Upper lobe of right lung (tissue), 1 donor: ENCODE data around the gene ELOVL4. TPM values are rescaled to one million over a fixed set of nuclear protein-coding genes. Genes with fewer than 3 reads are reported as not detected.

Experiments used
- ATAC-seq: fragments of 200-7000 bp; cut with Tn5 transposase; one replicate; pipeline ENCODE4 v1.9.1; 2020; ENCODE audit warnings: mild to moderate bottlenecking, moderate library complexity
- DNase-seq: peaks from one replicate; pipeline ENCODE4 v3.0.0-alpha.2; 2020
- H3K27ac ChIP-seq: fragments of 200-600 bp; one replicate; pipeline ENCODE4 v1.8.0; 2022
- H3K27me3 ChIP-seq: fragments of 200-600 bp; one replicate; pipeline ENCODE4 v1.8.0; 2022; ENCODE audit warnings: mild to moderate bottlenecking
- H3K36me3 ChIP-seq: fragments of 200-600 bp; one replicate; pipeline ENCODE4 v1.8.0; 2022
- H3K4me1 ChIP-seq: fragments of 200-600 bp; one replicate; pipeline ENCODE4 v1.8.0; 2022
- H3K4me3 ChIP-seq: fragments of 200-600 bp; one replicate; pipeline ENCODE4 v1.8.0; 2022; ENCODE audit warnings: mild to moderate bottlenecking
- H3K9me3 ChIP-seq: fragments of 200-600 bp; one replicate; pipeline ENCODE4 v1.8.0; 2022
- intact Hi-C: fragments of 100-400 bp; cut with DNase I; formaldehyde crosslinking; loops from one replicate; pipeline ENCODE4 v1.11.0; 2022
- total RNA-seq: library from RNA; stranded (reverse); fragmentation: NEBNext Ultra II Directional; extraction: Animal tissue kit (Norgen Biotek cat#: 25700); gene quantifications from one replicate; pipeline ENCODE4 v1.2.1, GENCODE V29; 2021
- TF ChIP-seq, protein P1 (sequence below): fragments of 200-600 bp; IDR thresholded peaks from one replicate; pipeline ENCODE4 v1.8.0; 2022; ENCODE audit warnings: antibody characterized with exemption
- donor health status: DM: no; HTN: yes; CAD: no; lungs with severe emphysema.

ELOVL4 gene
- total RNA-seq, 1 donor from 2014 or later: 0.17 TPM

DNA sequence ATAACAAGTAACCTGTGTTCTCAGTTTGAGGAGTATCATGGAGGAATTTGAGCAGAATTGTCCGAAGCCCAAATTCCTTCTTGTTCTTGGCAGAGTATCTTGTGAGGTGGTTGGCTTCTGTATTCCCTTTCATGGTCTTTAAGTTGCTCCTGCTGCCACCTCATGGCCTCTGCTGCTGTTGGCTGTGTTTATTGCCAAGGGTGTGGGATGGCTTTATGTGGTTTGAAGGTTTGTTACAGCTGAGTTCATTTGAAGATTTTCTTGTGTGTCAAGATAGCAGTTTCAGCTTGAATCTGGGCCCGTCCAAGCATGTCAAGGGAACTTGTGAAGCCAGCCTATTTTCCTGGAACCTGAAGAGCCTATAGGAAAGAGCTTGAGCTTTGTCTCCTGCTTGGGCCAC, 36.9 kb upstream of the ELOVL4 start:
- no peak for ATAC-seq
- H3K9me3 ChIP-seq: no peaks in the 10 kb centered on the region
- no peak overlapping the region for H3K27ac ChIP-seq
- intact Hi-C loops: no loop called here
- TF ChIP-seq, protein P1, sequence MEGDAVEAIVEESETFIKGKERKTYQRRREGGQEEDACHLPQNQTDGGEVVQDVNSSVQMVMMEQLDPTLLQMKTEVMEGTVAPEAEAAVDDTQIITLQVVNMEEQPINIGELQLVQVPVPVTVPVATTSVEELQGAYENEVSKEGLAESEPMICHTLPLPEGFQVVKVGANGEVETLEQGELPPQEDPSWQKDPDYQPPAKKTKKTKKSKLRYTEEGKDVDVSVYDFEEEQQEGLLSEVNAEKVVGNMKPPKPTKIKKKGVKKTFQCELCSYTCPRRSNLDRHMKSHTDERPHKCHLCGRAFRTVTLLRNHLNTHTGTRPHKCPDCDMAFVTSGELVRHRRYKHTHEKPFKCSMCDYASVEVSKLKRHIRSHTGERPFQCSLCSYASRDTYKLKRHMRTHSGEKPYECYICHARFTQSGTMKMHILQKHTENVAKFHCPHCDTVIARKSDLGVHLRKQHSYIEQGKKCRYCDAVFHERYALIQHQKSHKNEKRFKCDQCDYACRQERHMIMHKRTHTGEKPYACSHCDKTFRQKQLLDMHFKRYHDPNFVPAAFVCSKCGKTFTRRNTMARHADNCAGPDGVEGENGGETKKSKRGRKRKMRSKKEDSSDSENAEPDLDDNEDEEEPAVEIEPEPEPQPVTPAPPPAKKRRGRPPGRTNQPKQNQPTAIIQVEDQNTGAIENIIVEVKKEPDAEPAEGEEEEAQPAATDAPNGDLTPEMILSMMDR: no peak
- no peaks in the 10 kb centered on the region for H3K27me3 ChIP-seq
- no peak overlapping the region for H3K4me3 ChIP-seq
- H3K36me3 ChIP-seq: no peaks in the 10 kb centered on the region
- no peak for DNase-seq
- no peaks in the 10 kb centered on the region for H3K4me1 ChIP-seq

DNA sequence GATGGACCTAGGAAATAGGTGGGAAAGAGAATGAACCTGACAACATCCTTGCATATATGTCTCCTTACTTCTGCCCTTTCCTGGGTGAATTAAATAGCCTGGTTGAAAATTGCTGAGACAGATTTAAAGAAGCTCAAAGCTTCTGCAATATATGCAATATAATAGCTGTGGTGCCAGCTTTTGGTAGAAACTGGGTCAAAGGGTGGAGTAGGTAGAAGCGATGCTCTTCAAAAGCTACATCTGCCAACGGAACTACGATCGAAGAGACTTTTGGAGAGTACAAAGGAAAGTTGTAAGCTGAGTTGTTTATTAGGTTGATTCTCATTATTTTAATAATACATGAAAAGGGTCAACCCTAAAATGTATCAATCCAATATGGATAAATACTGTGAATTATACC, 34.3 kb upstream of the ELOVL4 start:
- intact Hi-C loops: no loop called here
- H3K9me3 ChIP-seq: no peaks in the 10 kb centered on the region
- H3K27ac ChIP-seq: no peak overlapping the region
- no peaks in the 10 kb centered on the region for H3K4me1 ChIP-seq
- DNase-seq (no peak), ATAC-seq (no peak)
- no peaks in the 10 kb centered on the region for H3K27me3 ChIP-seq
- TF ChIP-seq, protein P1: no peak
- no peaks in the 10 kb centered on the region for H3K36me3 ChIP-seq
- no peak overlapping the region for H3K4me3 ChIP-seq

DNA sequence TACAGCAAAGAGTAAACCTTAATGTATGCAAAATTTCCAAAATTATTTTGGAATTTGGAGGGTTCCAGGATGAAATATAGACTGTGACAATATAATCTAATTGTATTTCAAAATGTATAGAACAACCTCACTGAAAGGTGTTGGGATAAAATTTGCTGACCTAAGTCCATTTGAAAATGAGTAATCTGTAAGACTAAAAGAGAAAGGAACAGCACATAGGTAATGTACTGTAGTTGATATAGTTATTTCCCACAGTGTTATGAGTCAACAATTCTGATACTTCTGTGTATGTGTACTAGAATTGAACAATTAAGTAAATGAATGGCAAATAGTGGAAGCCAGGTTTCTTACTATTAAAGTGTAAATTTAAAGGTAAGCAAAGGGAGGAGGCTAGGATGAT, 23.8 kb upstream of the ELOVL4 start:
- TF ChIP-seq, protein P1: no peak
- DNase-seq (no peak), ATAC-seq (no peak)
- peaks cover 5% of the 10 kb centered on the region for H3K9me3 ChIP-seq
- no peaks in the 10 kb centered on the region for H3K4me1 ChIP-seq
- no peak overlapping the region for H3K4me3 ChIP-seq
- intact Hi-C loops: no loop called here
- H3K27ac ChIP-seq: no peak overlapping the region
- H3K36me3 ChIP-seq: no peaks in the 10 kb centered on the region
- H3K27me3 ChIP-seq: no peaks in the 10 kb centered on the region

DNA sequence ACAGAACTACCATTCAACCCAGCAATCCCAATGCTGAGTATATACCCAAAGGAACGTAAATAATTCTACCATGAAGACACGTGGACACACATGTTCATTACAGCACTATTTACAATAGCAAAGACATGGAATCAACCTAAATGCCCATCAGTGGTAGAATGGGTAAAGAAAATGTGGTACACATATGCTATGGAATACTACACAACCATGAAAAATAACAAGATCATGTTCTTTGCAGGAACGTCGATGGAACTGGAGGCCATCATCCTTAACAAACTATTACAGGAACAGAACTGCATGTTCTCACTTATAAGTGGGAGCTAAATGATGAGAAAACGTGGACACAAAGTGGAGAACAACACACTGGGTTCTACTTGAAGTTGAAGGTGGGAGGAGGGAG, 22.4 kb upstream of the ELOVL4 start:
- no peaks in the 10 kb centered on the region for H3K4me1 ChIP-seq
- H3K36me3 ChIP-seq: no peaks in the 10 kb centered on the region
- H3K4me3 ChIP-seq: no peak overlapping the region
- TF ChIP-seq, protein P1: no peak
- intact Hi-C loops: no loop called here
- peaks cover 5% of the 10 kb centered on the region for H3K9me3 ChIP-seq
- DNase-seq (no peak), ATAC-seq (no peak)
- H3K27me3 ChIP-seq: no peaks in the 10 kb centered on the region
- H3K27ac ChIP-seq: no peak overlapping the region

DNA sequence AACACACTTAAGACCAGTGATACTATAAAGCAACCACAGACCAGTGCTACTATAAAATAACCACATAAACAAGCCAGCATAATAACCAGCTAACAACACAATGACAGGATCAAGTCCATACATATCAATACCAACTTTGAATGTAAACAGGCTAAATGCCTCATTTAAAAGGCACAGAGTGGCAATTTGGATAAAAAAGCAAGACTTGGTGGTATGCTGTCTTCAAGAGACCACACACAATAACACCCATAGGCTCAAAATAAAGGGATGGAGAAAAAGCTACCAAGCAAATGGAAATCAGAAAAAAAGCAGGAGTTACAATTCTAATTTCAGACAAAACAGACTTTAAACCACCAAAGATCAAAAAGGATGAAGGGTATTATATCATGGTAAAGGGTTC, 19.8 kb upstream of the ELOVL4 start:
- peaks cover 5% of the 10 kb centered on the region for H3K9me3 ChIP-seq
- no peak overlapping the region for H3K4me3 ChIP-seq
- H3K27ac ChIP-seq: no peak overlapping the region
- no peaks in the 10 kb centered on the region for H3K4me1 ChIP-seq
- TF ChIP-seq, protein P1: no peak
- no peaks in the 10 kb centered on the region for H3K27me3 ChIP-seq
- intact Hi-C loops: no loop called here
- H3K36me3 ChIP-seq: no peaks in the 10 kb centered on the region
- ATAC-seq (no peak), DNase-seq (no peak)

DNA sequence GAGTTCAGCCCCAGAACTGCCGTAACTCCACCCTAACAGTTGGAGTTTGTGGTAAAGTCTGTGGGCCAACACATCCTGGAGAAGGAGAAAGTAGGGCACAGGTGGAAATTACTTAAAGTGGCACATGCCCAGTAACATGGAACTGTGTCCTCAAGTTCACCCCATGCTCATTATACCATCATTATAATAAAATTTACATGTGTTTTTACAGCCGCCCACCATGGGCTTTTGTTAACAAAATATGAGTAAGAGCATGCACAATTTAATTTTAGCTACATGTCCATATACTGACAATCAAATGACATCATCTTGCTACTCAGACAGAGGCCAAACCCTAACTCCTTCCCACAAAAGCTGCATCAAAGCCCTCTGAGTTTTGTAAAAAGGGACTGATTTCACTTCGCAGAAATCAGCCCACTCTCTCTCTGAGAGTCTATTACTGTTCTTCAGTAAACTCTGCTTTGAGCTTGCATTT, 17.3 kb upstream of the ELOVL4 start:
- TF ChIP-seq, protein P1: no peak
- no peaks in the 10 kb centered on the region for H3K27me3 ChIP-seq
- no peak overlapping the region for H3K4me3 ChIP-seq
- ATAC-seq (no peak), DNase-seq (no peak)
- H3K4me1 ChIP-seq: no peaks in the 10 kb centered on the region
- H3K9me3 ChIP-seq: peaks cover 5% of the 10 kb centered on the region
- intact Hi-C loops: no loop called here
- no peak overlapping the region for H3K27ac ChIP-seq
- no peaks in the 10 kb centered on the region for H3K36me3 ChIP-seq
